Renal cortical epithelial cell (primary cell): ENCODE data around the gene CLEC17A. TPM values are rescaled to one million over a fixed set of nuclear protein-coding genes. Genes with fewer than 3 reads are reported as not detected.
"Not testable (repeated sequence)": the region's sequence is repeated elsewhere in the genome, so short reads cannot be mapped to it uniquely, and the experiment has no call there.

ENCODE experiments used
- DNase-seq: peaks from one replicate; pipeline ENCODE4 v3.0.0-alpha.2; 2011; ENCODE audit warnings: low read depth
- total RNA-seq: library from RNA; depleted of rRNA; stranded (reverse); fragments of >200 nt; gene quantifications from 2 replicates; pipeline ENCODE4 v1.2.3, GENCODE V29; 2014

The CLEC17A gene
- total RNA-seq, result not detected in 2 replicates

DNA sequence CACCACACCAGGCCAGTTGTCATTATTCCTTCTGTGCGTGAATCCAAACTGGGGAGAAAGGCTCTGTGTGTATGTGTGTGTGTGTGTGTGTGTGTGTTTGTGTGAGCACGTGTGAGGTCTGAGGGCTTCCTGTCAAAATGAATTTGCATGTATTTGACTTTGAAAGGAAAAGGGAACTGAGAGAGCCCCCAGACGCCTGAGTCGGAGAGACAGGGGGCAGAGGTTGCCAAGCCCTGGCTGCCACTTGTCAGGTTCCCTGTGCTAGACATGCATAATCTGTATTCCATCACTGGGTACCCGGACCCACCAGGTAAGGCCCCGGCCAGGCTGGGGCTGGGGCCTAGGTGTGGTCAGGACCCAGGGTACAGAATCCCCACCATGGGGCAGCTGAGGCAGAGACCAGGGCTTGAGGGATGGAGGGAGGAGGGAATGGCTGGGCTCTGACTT lies at the start of gene CLEC17A:
Gene CLEC17A, plus strand, starts transcription at position 191 of the 447 bp plus-strand sequence. Its CDS starts 77 bp downstream, at position 268.
- no peak for DNase-seq

DNA sequence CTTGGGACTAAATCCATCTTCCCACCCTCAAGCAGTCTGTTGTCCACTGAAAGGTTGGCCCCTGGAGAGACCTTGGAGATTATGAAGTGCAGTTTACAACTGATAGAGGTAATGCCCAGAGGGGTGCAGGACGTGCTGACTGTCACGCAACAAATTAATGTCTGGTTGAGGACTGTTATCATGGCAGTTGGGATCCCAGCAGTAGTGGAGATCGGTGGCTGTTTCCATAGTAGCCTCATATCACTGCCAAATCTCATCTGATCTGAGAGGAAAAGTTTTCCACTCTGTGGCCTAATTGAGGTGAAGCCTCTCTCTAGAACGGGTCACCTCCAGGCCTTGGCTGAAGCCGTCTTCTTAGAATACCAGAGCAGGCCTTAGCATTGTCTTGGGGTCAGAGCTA lies 49.4 kb upstream of the CLEC17A start:
- DNase-seq, result no peak

- peak; percentile 74 for DNase-seq
Measured at GRCh38 chr19:14536926-14537692, 45.8 kb upstream of the CLEC17A start.

DNA sequence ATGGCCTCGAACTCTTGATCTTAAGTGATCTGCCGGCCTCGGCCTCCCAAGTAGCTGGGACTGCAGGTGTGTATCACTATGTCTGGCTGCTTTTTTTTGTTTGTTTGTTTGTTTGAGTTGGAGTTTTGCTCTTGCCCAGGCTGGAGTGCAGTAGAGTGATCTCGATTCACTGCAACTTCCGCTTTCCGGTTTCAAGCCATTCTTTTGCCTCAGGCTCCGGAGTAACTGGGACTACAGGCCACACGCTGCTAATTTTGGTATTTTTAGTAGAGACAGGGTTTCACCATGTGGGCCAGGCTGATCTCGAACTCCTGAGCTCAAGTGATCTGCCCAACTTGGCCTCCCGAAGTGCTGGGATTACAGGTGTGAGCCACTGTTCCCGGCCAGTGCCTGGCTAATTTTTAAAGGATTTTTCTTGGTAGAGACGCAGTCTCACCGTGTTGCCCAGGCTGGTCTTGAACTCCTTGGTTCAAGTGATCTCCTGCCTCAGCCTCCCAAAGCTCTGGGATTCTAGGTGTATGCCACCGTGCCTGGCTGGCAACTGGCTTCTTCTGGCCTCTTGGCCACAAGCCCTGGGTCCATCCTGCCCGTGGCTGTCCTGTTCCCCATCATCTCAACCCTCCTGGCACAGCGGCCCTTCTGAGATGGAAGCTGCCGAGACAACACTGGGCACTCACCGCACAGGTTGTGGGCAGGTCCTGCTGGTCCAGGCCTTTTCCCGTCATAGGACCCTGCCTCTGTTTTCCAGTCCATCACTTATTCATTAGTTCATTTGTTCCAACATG lies 42.0 kb upstream of the CLEC17A start:
- DNase-seq, result no peak

DNA sequence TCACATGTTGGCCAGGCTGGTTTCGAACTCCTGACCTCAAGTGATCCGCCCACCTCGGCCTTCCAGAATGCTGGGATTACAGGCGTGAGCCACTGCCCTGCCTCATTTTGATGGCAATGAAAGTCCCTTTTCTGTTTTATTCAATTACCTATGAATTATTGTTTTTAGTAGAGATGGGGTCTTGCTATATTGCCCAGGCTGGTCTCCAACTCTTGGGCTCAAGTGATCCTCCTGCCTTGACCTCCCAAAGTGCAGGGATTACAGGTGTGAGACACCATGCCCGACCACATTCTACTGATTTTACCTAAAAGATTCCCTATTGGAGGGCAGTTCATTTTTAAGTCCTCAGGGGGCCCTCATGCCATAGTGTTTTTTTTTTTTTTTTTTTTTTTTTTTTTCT lies 40.9 kb upstream of the CLEC17A start:
- not testable (repeated sequence) for DNase-seq

GRCh38 chr19:14542711-14543328 lies 40.1 kb upstream of the CLEC17A start:
- no peak for DNase-seq

DNA sequence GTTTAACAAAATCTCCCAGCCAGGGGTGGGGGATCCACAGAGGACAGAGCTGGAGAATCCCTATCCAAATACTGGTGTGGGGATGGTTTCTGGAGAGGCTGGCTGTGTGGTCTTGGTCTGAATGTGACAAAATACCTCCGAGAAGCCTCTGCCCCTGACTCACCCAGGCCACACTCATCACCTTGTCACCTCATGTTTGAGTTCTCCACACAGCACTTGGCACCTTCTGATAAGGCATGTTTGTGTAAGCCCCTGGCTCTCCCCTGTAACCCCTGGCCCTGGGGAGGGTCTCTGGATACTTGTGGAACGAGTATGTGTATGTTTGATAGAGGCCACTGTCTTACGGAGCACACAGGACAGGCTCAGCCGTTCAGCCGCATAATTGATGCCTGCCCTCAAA lies 38.8 kb upstream of the CLEC17A start:
- no peak for DNase-seq

DNA sequence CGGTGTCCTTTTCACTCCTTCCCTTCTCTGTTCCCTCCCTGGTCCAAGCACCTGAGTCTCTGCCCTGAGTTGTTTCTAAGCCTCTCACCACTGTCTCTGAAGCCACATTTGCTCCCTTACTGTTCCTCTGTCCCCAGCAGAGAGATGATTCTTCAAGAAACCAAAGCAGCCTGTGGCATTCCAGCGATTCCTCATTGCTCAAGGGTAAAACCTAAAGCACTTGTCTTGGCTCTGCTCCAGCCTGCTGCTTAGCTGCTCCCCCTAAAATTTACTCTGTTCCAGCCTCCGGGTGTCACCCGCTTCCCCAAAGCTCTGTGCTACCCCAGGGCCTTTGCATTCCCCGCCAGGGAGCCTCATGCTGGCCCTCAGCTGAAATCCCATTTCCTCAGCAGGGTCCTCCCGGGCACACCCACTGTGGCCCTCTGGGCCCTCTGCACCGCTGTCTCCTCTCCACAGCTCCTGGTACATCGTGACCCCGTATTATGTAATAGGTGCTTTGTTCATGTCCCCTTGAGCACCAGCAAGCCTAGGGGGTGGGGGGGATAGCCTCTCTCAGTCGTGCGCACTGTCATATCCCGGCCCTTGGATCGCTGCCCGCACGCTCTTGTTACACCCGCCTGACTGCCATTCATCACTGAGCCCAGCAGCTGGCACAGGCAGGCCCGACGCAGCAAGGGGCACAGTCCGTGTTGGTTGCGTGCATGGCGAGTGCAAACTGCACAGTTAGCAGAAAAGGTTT lies 37.7 kb upstream of the CLEC17A start:
- DNase-seq, result peak; percentile 50

- DNase-seq, result no peak
Measured at GRCh38 chr19:14545716-14546082, 37.2 kb upstream of the CLEC17A start.

GRCh38 chr19:14550201-14550754 lies 32.6 kb upstream of the CLEC17A start:
- peak; percentile 44 for DNase-seq

- DNase-seq, result peak; percentile 54
Measured at GRCh38 chr19:14551134-14552005, 31.5 kb upstream of the CLEC17A start.

DNA sequence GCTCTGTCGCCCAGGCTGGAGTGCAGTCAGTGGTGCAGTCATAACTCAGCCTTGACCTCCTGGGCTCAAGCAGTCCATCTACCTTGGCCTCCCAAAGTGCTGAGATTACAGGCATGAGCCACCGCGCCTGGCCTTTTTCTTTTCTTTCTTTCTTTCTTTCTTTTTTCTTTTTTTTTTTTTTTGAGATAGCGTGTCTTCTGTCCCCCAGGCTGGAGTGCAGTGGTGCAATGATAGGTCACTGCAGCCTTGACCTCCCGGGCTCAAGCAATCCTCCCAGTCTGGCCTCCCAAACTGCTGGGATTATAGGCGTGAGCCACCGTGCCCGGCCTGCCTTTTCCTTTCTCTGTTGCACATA lies 30.9 kb upstream of the CLEC17A start:
- DNase-seq, result not testable (repeated sequence)

DNA sequence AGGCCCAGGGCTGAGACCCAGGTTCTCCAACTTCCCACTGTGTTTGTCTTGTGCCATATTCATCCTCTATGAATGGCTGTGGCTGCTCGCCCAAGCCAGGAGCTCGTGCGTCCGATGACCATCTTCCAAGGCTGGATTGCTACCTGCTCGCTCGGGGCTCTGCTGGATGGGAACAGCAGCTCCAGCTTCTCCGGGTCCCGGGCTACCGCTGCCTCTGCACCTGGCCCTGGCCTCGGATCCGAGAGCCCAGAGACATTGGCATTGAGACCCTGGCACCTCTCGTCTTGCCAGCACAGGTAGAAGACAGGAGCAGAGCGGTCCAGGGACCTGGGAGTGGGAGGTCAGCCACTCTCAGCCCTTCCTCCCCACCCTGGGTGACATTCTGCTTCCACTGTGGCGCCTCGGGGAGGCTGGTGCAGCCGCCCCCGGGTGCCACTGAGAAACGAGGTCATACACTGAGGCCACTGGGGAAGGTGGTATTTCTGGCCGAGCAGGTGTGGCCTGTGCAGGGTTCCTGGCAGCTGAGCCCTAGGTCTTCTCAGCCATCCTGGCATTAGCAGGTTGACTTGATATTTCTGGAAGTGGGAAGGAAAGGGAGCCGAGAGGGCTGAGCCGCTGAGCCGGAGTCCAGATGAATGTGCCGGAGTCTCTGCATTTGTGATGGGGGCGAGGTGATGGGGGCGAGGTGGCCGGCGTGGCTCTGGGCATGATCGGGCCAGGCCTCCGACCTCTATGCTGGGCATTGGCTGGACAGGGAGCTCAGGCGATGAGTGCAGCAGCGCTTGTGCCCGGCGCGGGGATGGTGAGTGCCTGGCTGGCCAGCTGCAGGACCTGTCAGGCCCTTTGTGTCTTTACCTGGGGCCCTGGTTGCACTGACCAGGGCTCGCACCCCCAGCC lies 29.6 kb upstream of the CLEC17A start:
- DNase-seq, result no peak

- DNase-seq, result no peak
Measured at GRCh38 chr19:14553939-14554243, 29.0 kb upstream of the CLEC17A start.

- no peak for DNase-seq
Measured at GRCh38 chr19:14554382-14554812, 28.5 kb upstream of the CLEC17A start.

DNA sequence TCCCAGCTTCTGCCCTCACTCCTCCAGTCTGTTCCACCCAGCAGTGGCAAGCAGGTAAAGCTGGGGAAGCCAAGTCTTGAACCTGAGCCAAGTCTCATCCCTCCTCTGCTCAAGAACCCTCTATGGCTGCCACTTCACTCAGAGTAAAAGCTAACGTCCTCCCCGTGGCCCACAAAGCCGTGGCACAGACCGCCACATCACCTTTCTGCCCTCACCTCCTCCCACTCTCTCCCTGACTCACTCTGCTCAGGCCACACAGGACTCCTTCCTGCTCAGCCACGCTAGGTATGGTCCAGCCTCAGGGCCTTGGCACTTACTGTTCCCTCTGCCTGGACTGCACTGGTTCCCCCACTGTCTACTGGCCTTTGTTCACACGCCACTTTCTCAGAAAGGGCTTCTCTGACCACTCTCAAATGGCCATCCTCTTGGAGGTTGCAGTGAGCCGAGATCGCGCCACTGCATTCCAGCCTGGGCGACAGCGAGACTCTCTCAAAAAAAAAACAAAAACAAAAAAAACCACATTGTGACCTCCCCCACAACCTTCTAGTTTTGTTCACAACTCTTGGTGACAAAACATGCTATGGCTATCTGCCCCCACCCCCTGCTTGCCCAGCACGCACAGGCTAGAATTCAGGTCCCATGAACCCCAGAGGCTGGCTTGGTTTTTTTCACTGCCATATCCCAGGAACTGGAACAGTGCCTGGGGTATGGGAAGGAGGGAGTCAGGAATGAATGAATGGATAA lies 26.8 kb upstream of the CLEC17A start:
- peak; percentile 63 for DNase-seq

- peak; percentile 64 for DNase-seq
Measured at GRCh38 chr19:14556662-14557188, 26.2 kb upstream of the CLEC17A start.

DNA sequence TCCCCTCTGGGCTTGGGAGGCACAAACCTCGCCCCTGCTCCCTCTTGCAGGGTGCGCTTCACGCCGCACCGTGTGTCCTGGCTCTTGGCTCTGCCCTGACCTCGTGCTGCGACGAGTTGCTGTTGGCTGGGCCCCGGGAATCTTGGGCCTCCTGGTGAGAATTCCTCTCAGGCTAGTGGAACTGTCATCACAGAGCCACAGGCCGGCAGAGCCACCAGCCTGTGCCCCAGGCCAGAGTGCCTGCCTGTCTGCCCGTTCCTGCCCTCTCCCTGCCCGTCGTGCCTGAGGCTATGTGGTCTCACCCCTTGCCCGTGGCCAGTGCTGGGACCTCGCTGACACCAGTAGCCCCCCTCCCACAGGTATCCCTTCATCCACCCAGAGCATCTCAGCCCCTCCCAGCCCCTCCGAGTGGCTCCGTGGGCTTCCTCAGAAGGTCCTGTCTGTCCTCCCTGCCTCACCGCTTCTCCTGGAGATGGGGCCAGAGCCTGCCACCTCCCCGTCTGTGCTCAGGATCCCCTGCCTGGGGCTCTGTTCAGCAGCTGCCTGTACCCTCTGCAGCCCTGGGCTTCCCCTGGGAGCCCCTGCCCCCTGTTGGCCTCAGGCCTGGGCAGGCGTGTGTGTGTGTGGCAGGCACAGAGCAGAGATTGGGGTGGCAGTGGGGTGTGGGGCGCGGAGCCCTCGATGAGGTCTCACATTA lies 24.4 kb upstream of the CLEC17A start:
- DNase-seq, result no peak
